M059J (cell line): ENCODE data around the gene ALDH1L2. TPM values are rescaled to one million over a fixed set of nuclear protein-coding genes. Genes with fewer than 3 reads are reported as not detected.
"Not testable (repeated sequence)": the region's sequence is repeated elsewhere in the genome, so short reads cannot be mapped to it uniquely, and the experiment has no call there.

Experiments
- DNase-seq: peaks from one replicate; pipeline ENCODE4 v3.0.0-alpha.2; 2012; ENCODE audit warnings: low read depth
- total RNA-seq: library from RNA; depleted of rRNA; stranded (reverse); fragments of >200 nt; shearing (Covaris generic); gene quantifications from 2 replicates; pipeline ENCODE4 v1.2.3, GENCODE V29; 2014; rRNA removed

The ALDH1L2 gene
- total RNA-seq = 0.27 and 1.4 TPM in 2 replicates

- DNase-seq = peak; percentile 73
Observed at GRCh38 chr12:105084251-105085250, at the start of gene ALDH1L2. Gene ALDH1L2, minus strand, starts transcription at chr12:105084458. Its CDS starts 22 bp downstream, at chr12:105084436.

DNA sequence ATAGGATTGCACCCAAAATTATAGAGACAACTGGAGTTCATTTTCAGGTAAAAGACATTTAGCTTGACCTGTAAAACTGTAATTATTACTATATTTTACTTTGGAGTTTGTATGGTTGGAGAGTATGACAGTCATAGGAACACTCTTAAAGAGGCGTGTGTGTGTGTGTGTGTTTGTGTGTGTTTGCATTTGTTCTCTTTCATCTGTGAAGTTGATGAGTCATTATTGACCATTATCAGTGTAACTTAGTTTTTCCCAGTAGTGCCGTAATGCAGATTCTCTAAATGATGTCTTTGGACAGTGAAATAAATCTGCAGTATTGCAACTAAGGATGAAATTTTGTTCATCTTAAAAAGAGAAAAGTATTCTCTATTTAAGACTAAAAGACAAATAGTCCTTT lies 36.3 kb upstream of the ALDH1L2 start:
- DNase-seq = peak; percentile 3

DNA sequence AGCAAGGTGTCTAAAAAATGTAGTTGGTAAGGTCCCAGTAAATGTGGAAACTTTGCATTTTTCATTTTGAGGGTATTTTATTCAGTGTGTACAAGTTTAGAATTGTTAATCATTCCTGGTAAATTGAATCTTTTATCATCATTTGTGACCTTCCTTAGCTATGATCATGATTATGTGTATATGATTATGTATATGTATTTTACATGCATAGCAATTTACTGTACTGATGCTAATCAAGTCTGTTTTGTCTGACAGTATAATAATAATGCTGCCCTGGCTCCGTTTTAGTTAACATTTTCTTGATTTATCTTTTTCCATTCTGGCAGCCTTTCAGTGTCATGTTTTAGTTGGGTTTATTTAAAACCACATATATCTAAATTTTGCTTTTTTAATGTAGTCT lies 32.7 kb upstream of the ALDH1L2 start:
- no peak for DNase-seq

DNA sequence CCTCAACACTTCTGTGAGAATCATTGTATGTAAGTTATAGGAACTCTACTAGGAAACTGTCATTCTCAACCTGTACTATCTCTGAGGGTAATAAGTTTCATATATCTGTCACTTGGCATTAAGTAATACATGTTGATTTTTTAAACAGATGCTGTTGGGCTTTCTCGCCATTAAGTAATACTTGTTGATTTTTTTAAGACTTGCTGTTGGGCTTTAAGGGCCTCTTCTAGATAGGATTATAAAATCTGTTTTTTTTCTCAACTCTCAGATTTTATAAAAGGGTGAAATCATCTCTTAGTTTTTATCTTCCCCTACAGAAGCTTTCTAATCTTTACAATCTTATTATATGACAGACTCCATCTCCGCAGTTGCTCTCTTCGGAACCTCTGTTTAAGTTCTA lies 28.8 kb upstream of the ALDH1L2 start:
- DNase-seq = no peak

DNA sequence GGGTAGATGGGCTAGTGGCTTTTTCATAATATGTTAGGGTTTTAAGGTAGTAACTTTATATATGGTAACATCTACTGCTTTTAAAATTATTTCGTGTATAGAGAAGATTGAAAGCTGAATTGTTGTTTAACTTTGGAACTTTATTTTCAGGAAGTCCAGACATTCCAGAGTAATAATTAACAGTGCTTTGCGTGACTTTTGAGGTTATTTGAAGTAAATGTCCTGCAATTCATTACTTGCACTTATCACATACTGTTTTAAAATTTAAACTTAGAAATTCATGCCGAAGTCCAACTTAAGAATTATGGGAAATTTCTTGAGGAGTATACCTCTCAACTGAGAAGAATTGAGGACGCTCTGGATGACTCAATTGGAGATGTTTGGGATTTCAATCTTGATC lies 26.6 kb upstream of the ALDH1L2 start:
- no peak for DNase-seq

DNA sequence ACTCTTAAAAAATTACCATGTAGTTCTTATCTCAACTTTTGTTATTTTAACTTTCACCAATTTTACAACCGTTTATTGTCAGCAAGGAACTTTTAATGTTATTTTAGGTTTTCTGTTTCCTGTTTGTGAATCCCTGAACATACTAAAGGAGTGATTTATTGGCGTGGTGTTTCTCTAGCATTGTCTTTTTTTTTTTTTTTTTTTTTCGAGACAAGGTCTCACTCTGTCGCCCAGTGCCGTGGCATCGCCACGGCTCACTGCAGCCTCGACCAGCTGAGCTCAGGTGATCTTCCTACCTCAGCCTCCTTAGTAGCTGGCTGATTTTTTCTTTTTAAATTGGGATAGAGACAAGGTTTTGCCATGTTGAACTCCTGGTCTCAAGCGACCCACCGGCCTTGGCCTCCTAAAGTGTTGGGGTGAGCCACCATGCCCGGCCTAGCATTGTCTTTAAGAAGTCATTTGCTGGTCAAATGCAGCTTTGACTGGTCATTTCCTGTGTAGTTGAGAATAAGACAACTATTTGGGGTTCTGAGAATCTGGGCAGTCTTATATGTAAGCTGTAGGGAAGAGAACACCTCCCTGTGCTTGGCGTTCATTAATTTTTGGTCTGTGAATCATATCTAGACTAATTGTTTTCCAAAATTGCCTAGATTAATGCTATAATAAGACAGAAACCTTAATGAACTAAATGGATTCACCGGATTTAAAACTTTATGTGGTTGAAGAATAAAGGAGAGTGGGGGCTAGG lies 25.4 kb upstream of the ALDH1L2 start:
- peak; percentile 64 for DNase-seq

DNA sequence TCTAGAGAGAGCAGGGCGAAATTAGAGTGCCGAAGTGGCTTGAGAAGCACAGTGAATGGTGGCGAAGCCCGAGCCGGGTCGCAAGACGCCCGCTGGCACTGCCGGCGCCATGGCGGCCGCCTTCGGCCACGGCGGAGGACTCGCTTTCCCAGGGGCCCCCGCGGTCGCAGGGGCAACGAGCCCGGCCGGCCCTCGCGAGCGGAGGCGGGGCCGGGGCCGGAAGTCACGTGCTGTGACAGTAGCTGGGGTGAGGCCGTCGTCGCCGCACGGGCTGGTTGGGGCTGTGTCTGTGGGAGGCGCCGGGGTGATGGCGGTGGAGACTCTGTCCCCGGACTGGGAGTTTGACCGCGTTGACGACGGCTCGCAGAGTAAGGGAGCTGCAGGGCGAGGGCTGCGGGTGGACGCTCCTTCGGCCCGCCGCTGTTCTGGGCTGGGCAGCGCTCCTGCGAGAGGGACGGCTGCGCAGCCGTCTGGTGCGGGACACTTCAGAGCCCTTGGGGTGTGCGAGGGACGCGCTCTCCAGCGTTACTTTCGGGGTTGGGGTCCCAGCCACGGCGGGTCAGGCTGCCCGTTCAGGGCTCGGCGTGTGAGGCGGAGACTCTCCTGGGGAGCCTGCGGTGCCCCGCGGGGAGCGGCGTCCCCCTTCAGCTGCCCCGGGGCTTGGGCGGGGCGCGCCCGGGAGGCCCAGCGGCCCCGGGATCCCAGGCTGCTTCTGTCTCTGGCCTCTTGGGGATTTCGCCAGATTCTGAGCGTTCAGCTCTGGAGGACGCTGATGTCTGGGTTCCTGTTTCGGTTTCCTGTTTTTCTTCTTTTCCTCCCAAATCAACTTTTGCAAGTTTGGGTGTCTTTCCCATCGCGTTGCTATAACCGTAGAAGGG lies 23.5 kb upstream of the ALDH1L2 start, which contains the start of gene WASHC4:
Gene WASHC4 (plus strand): TSS at position 238 of the 878 bp plus-strand sequence. CDS start 70 bp downstream, at position 308.
- DNase-seq = peak; percentile 91

- DNase-seq = peak; percentile 51
Observed at GRCh38 chr12:105107171-105107493, 22.9 kb upstream of the ALDH1L2 start.

DNA sequence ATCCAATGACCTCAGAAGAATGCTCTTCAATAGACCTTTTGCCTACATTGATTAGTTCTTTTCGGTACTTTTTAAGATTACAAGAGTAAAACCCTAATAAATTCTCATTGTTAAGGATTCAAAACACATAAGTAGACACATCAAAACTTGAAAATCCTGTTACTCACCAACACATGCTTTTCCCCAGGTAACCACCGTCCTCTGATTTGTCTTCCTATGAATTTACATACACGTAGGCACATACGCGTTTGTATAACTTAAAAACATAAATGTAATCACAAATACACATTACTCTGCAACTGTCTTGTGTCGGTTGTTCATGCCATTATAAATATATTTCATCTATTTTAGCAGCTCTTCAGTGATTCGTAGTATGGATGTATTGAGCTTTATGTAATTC lies 22.4 kb upstream of the ALDH1L2 start:
- no peak for DNase-seq

DNA sequence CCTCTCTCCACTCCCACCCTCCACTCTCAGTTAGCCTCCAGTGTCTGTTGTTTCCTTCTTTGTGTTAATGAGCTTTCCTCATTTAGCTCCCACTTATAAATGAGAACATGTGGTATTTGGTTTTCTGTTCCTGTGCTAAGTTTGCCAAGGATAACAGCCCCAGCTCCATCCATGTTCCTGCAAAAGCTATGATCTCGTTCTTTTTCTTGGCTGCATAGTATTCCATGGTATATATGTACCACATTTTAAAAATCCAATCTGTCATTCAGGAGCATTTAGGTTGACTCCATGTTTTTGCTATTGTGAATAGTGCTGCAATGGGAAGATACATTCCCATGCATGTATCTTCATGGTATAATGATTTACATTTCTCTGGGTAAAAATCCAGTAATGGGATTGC lies 20.5 kb upstream of the ALDH1L2 start:
- no peak for DNase-seq

DNA sequence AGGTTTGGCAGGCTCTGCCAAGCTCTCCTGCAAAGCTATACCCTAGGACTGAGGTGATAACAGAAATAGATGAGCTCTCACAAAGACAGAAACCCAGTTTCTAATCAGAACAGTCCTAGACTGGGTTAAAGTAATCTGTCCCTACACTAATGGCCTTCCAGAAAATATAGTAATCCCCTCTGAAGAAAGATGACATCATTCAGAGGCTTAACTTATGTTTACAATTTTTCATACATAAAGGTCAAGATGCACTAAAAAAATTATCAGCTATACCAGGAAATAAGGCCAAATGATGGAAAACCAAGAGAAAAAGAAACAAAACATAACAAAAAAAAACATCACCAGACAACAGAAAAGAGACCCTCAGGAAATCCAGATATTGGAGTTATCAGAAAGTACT lies 18.4 kb upstream of the ALDH1L2 start:
- DNase-seq = no peak

- peak; percentile 31 for DNase-seq
Observed at GRCh38 chr12:105100998-105101397, 16.7 kb upstream of the ALDH1L2 start.

GRCh38 chr12:105100207-105100985 lies 16.1 kb upstream of the ALDH1L2 start:
- DNase-seq = peak; percentile 70

DNA sequence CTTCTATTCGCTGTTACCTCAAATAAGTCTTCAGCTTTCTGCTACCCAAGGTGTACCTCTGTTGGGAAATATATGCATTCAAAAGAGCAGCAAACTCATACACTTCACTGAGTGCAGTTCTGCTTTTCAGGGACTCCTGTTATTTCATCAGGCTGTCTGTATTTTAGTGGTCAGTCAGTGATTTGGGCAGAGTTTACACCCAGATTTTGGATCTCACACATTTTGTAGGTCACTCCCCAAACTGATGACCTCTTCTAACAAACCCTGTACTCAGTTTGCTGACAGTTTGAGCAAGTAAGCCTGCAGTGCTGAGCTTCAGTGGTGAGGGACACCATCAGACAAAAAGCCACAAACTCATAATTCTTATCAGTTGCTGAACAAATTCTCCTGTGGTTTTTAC lies 15.1 kb upstream of the ALDH1L2 start:
- DNase-seq = no peak

DNA sequence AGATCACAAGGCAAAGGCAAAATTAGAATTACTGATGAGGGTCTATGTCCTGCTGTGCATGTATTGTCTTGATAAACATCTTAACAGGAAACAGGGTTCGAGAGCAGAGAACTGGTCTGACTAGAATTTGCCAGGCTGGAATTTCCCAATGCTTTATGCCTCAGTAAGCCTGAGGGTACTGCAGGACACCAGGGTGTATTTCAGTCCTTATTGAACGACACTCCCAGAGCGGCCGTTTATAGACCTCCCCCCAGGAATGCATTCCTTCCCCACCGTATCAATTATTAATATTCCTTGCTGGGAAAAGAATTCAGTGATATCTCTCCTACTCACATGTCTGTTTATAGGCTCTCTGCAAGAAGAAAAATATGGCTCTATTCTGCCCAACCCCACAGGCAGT lies 11.1 kb upstream of the ALDH1L2 start:
- DNase-seq = not testable (repeated sequence)

DNA sequence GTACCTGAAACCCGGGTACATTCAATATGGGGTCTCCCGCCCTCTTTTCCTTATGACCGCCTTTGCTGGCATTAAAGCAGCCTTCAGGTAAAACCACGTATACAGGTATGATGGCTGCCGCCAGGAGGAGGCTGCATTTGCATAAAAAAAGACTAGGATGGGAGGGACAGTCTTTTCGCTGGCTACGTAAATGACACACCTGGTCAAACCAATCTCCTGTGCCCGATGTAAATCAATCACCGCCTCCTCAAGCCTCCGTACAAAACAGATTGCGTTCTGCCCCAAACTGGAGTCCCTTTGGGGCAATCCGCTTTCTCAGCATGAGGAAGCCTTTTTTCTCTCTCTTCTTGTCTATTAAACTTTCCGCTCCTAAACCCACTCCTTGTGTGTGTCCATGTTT lies 8.1 kb upstream of the ALDH1L2 start:
- DNase-seq = no peak

DNA sequence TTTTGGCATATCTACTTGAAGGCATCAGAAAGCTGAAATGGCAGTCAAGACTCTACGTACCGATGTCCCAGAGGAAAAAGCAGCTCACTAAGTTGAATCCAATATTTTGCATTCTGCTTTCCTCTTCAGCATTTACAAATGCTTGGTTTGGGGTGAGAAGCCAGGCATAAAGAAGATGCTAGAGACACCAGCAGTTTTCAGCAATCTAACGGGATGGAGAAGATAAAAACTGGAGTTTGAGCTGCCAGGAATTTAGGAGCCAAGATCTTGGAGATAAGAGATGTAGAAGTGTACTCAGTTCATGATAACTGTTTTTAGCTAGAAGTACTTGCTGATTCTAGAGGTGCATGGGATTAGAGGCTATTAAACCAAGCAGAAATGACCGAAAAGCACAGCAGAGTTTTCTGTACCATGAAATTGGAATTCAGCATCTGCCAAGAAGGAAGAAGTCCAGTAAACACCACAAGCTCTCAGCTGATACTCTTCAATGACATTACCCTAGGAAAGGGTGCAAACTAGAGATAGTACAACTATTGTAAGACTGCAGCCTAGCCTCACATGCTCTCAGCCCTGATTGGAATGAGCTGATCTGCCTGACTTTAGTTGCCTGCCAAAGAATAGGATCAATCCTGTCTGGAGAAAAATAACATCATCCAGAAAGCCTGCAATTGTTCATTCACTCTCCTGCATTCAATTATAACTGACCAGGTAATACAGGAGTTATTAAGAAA lies 7.4 kb upstream of the ALDH1L2 start:
- DNase-seq = no peak

- no peak for DNase-seq
Observed at GRCh38 chr12:105090361-105090760, 6.1 kb upstream of the ALDH1L2 start.

DNA sequence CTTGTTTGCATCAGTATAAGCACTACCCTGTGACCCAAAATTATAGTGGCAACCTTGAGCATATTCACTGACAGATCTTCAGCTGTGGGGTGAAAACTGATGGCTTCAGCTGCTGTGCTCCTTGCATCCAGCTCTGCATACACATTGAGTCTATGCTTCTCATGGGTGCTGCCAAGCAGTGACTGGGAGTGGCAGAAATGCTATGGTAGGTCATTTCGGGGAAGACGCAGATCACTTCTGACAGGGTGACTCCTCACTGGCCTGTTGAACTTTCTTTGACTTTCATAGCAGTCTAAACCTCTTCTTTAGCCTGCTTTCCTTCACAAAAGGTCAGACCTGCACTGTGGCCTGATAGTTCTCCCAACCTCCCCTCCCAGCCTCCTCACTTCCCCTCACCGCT lies 5.6 kb upstream of the ALDH1L2 start:
- no peak for DNase-seq

GRCh38 chr12:105085501-105085900 lies 1.2 kb upstream of the ALDH1L2 start:
- DNase-seq = no peak
